AG04450 (cell line): ENCODE measurements around the gene KCNMB2. TPM values are rescaled to one million over a fixed set of nuclear protein-coding genes. Genes with fewer than 3 reads are reported as not detected.

Source experiments
- CTCF ChIA-PET: fragments of 300-600, 350-600 bp; formaldehyde crosslinking; extraction: SDS; loops from one replicate; lab custom pipeline; 2022; ENCODE audit warnings: antibody characterized with exemption, inconsistent platforms; lab: Charles Lee
- POLR2A ChIA-PET: fragments of 350-600 bp; formaldehyde crosslinking; extraction: SDS; loops from one replicate; lab custom pipeline; 2021; ENCODE audit warnings: antibody characterized with exemption, inconsistent platforms; lab: Yijun Ruan, JAX
- DNase-seq: peaks from one replicate; pipeline ENCODE4 v3.0.0-alpha.2; 2011; ENCODE audit warnings: low read depth, low spot score
- H3K27ac ChIP-seq: one replicate; pipeline ENCODE4 v1.5.1; 2012; ENCODE audit warnings: low read depth, low read length, control low read depth
- H3K27me3 ChIP-seq: one replicate; pipeline ENCODE4 v1.6.0; 2012; ENCODE audit warnings: low read length; ENCODE audit not compliant: control insufficient read depth, insufficient read depth
- H3K4me3 ChIP-seq: 2 replicates; pipeline ENCODE4 v1.5.1; 2011; ENCODE audit warnings: mild to moderate bottlenecking, low read depth, low read length, control low read depth
- H3K9me3 ChIP-seq: 2 replicates; pipeline ENCODE4 v1.5.1; 2012; ENCODE audit warnings: low read length; ENCODE audit not compliant: control insufficient read depth, insufficient read depth
- polyA plus RNA-seq: library from polyadenylated mRNA; depleted of rRNA; stranded (reverse); fragments of >200 nt; gene quantifications from 2 replicates; pipeline ENCODE4 v1.2.3, GENCODE V29; 2011
- TF ChIP-seq, protein P1 (sequence below): IDR thresholded peaks from 2 replicates; pipeline ENCODE4 v1.5.1; 2011; ENCODE audit warnings: low read depth, low read length, control low read depth, inconsistent platforms

The KCNMB2 gene
- polyA plus RNA-seq, 1 experiment: not detected

DNA sequence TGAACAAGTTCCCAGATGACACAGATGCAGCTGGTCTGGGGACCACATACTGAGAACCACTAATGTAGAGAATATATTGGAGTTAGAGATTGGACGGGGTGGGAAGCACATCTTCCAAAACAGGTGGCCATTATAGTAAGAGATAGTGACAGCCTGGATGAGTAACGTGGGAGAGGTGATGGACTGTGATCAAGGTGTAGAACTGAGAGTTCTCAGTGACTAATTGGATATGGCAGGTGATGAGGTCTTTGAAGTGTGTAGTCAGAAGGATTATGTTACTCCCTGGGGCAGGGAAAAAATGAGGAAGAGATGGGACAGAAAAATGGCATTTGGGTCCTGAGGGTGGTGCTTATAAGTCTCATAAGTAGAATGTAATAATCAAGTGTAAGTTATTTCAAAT lies 66.6 kb downstream of the KCNMB2 start:
- TF ChIP-seq, protein P1, sequence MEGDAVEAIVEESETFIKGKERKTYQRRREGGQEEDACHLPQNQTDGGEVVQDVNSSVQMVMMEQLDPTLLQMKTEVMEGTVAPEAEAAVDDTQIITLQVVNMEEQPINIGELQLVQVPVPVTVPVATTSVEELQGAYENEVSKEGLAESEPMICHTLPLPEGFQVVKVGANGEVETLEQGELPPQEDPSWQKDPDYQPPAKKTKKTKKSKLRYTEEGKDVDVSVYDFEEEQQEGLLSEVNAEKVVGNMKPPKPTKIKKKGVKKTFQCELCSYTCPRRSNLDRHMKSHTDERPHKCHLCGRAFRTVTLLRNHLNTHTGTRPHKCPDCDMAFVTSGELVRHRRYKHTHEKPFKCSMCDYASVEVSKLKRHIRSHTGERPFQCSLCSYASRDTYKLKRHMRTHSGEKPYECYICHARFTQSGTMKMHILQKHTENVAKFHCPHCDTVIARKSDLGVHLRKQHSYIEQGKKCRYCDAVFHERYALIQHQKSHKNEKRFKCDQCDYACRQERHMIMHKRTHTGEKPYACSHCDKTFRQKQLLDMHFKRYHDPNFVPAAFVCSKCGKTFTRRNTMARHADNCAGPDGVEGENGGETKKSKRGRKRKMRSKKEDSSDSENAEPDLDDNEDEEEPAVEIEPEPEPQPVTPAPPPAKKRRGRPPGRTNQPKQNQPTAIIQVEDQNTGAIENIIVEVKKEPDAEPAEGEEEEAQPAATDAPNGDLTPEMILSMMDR: no peak
- Histone ChIP-seq H3K4me3 (no peak overlapping the region), H3K27me3 (no peaks in the 10 kb centered on the region), H3K9me3 (no peaks in the 10 kb centered on the region), H3K27ac (no peak overlapping the region)
- CTCF ChIA-PET: no interaction called here
- no peak for DNase-seq
- POLR2A ChIA-PET: no interaction called here

DNA sequence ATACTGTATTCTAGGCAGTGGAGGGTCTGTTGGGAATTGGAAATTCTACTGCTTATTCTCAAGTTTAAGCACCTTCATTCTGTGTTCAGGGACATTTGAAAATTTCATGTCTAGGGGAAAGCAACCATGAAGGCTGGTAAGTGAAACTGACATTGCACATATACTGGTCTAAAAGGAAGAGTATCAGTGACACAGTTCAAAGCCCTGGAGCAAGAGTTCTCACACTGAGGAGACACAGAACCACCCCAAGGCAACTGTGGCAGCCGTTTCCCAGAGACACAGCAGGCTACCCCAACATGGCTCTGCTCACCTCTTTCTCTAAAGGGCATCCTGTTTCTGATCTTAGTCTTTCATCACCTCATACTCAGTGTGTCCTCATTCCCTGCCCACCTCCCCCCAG lies 67.5 kb downstream of the KCNMB2 start:
- POLR2A ChIA-PET: no interaction called here
- no peak overlapping the region for H3K27ac ChIP-seq
- H3K4me3 ChIP-seq: no peak overlapping the region
- CTCF ChIA-PET: no interaction called here
- TF ChIP-seq, protein P1: no peak
- H3K9me3 ChIP-seq: no peaks in the 10 kb centered on the region
- no peak for DNase-seq
- H3K27me3 ChIP-seq: no peaks in the 10 kb centered on the region

- DNase-seq: no peak
- H3K27me3 ChIP-seq: no peaks in the 10 kb centered on the region
- CTCF ChIA-PET: interaction anchor here (0.7 kb wide), 1 partner anchor 87 kb away, joined by 3 read pairs; no protein-coding TSS in a partner anchor
- POLR2A ChIA-PET: no interaction called here
- no peaks in the 10 kb centered on the region for H3K9me3 ChIP-seq
- TF ChIP-seq, protein P1: no peak
- peak overlapping the region; percentile 36; the same call in 1 of the 2 replicates for H3K4me3 ChIP-seq
- H3K27ac ChIP-seq: no peak overlapping the region
Measured at GRCh38 chr3:178618197-178618596, 82.0 kb downstream of the KCNMB2 start.

GRCh38 chr3:178618896-178619295 lies 82.7 kb downstream of the KCNMB2 start:
- POLR2A ChIA-PET: no interaction called here

GRCh38 chr3:178623666-178624255 lies 87.5 kb downstream of the KCNMB2 start:
- POLR2A ChIA-PET: no interaction called here
- TF ChIP-seq, protein P1: no peak
- Histone ChIP-seq H3K27me3 (no peaks in the 10 kb centered on the region), H3K4me3 (no peak overlapping the region), H3K27ac (no peak overlapping the region), H3K9me3 (no peaks in the 10 kb centered on the region)
- no peak for DNase-seq
- CTCF ChIA-PET: no interaction called here

More at GRCh38 chr3:178618896-178619295, 82.7 kb downstream of the KCNMB2 start:
- Histone ChIP-seq H3K27ac (no peak overlapping the region), H3K4me3 (no peak overlapping the region), H3K27me3 (no peaks in the 10 kb centered on the region), H3K9me3 (no peaks in the 10 kb centered on the region)
- CTCF ChIA-PET: no interaction called here
- TF ChIP-seq, protein P1: no peak
- no peak for DNase-seq
